Measurements from ENCODE around the gene MYOCD.

MYOCD gene

GRCh38 chr17:12640364-12640763 lies 25.3 kb upstream of the MYOCD start:
- in situ Hi-C loops (cut with HindIII; ENCODE audit: low pct_ligation_motif_present, low pct_unique_long_range_greater_than_20kb, low sequenced_read_pairs) = no loop called here

GRCh38 chr17:12641084-12641483 lies 24.6 kb upstream of the MYOCD start:
- no peak for DNase-seq
- in situ Hi-C loops (cut with HindIII; ENCODE audit: low pct_ligation_motif_present, low pct_unique_long_range_greater_than_20kb, low sequenced_read_pairs) = no loop called here

More at GRCh38 chr17:12640364-12640763, 25.3 kb upstream of the MYOCD start:
- DNase-seq = no peak

GRCh38 chr17:12642034-12642433 lies 23.7 kb upstream of the MYOCD start:
- no peak for DNase-seq
- in situ Hi-C loops (cut with HindIII; ENCODE audit: low pct_ligation_motif_present, low pct_unique_long_range_greater_than_20kb, low sequenced_read_pairs) = no loop called here

- in situ Hi-C loops (cut with HindIII; ENCODE audit: low pct_ligation_motif_present, low pct_unique_long_range_greater_than_20kb, low sequenced_read_pairs) = no loop called here
Measured at GRCh38 chr17:12643822-12644221, 21.9 kb upstream of the MYOCD start.

GRCh38 chr17:12644623-12645022 lies 21.1 kb upstream of the MYOCD start:
- DNase-seq = no peak
- in situ Hi-C loops (cut with HindIII; ENCODE audit: low pct_ligation_motif_present, low pct_unique_long_range_greater_than_20kb, low sequenced_read_pairs) = no loop called here

More at GRCh38 chr17:12643822-12644221, 21.9 kb upstream of the MYOCD start:
- DNase-seq = no peak

- DNase-seq = no peak
- in situ Hi-C loops (cut with HindIII; ENCODE audit: low pct_ligation_motif_present, low pct_unique_long_range_greater_than_20kb, low sequenced_read_pairs) = no loop called here
Measured at GRCh38 chr17:12646761-12647422, 18.8 kb upstream of the MYOCD start.

- peak; percentile 11 for DNase-seq
- in situ Hi-C loops (cut with HindIII; ENCODE audit: low pct_ligation_motif_present, low pct_unique_long_range_greater_than_20kb, low sequenced_read_pairs) = no loop called here
Measured at GRCh38 chr17:12648498-12648897, 17.2 kb upstream of the MYOCD start.

GRCh38 chr17:12655936-12656335 lies 9.8 kb upstream of the MYOCD start:
- in situ Hi-C loops (cut with HindIII; ENCODE audit: low pct_ligation_motif_present, low pct_unique_long_range_greater_than_20kb, low sequenced_read_pairs) = no loop called here
- no peak for DNase-seq

- DNase-seq = no peak
- in situ Hi-C loops (cut with HindIII; ENCODE audit: low pct_ligation_motif_present, low pct_unique_long_range_greater_than_20kb, low sequenced_read_pairs) = no loop called here
Measured at GRCh38 chr17:12656354-12656753, 9.3 kb upstream of the MYOCD start.

- in situ Hi-C loops (cut with HindIII; ENCODE audit: low pct_ligation_motif_present, low pct_unique_long_range_greater_than_20kb, low sequenced_read_pairs) = no loop called here
- DNase-seq = no peak
Measured at GRCh38 chr17:12659500-12659899, 6.2 kb upstream of the MYOCD start.

GRCh38 chr17:12664252-12664651 lies 1.4 kb upstream of the MYOCD start:
- in situ Hi-C loops (cut with HindIII; ENCODE audit: low pct_ligation_motif_present, low pct_unique_long_range_greater_than_20kb, low sequenced_read_pairs) = no loop called here
- DNase-seq = no peak

GRCh38 chr17:12664894-12665262 lies 812 bp upstream of the MYOCD start:
- in situ Hi-C loops (cut with HindIII; ENCODE audit: low pct_ligation_motif_present, low pct_unique_long_range_greater_than_20kb, low sequenced_read_pairs) = no loop called here
- no peak for DNase-seq

GRCh38 chr17:12666718-12667117 lies 1.0 kb downstream of the MYOCD start:
- in situ Hi-C loops (cut with HindIII; ENCODE audit: low pct_ligation_motif_present, low pct_unique_long_range_greater_than_20kb, low sequenced_read_pairs) = no loop called here
- DNase-seq = no peak

GRCh38 chr17:12667299-12667958 lies 1.7 kb downstream of the MYOCD start:
- in situ Hi-C loops (cut with HindIII; ENCODE audit: low pct_ligation_motif_present, low pct_unique_long_range_greater_than_20kb, low sequenced_read_pairs) = no loop called here
- peak; percentile 54 for DNase-seq

GRCh38 chr17:12671906-12672305 lies 6.2 kb downstream of the MYOCD start:
- in situ Hi-C loops (cut with HindIII; ENCODE audit: low pct_ligation_motif_present, low pct_unique_long_range_greater_than_20kb, low sequenced_read_pairs) = no loop called here
- no peak for DNase-seq

- in situ Hi-C loops (cut with HindIII; ENCODE audit: low pct_ligation_motif_present, low pct_unique_long_range_greater_than_20kb, low sequenced_read_pairs) = no loop called here
- DNase-seq = no peak
Measured at GRCh38 chr17:12672947-12673346, 7.3 kb downstream of the MYOCD start.

GRCh38 chr17:12673788-12674187 lies 8.1 kb downstream of the MYOCD start:
- no peak for DNase-seq
- in situ Hi-C loops (cut with HindIII; ENCODE audit: low pct_ligation_motif_present, low pct_unique_long_range_greater_than_20kb, low sequenced_read_pairs) = no loop called here

GRCh38 chr17:12680407-12680897 lies 14.8 kb downstream of the MYOCD start:
- in situ Hi-C loops (cut with HindIII; ENCODE audit: low pct_ligation_motif_present, low pct_unique_long_range_greater_than_20kb, low sequenced_read_pairs) = no loop called here

GRCh38 chr17:12680993-12681392 lies 15.3 kb downstream of the MYOCD start:
- in situ Hi-C loops (cut with HindIII; ENCODE audit: low pct_ligation_motif_present, low pct_unique_long_range_greater_than_20kb, low sequenced_read_pairs) = no loop called here
- no peak for DNase-seq

More at GRCh38 chr17:12680407-12680897, 14.8 kb downstream of the MYOCD start:
- DNase-seq = no peak

GRCh38 chr17:12683299-12683698 lies 17.6 kb downstream of the MYOCD start:
- no peak for DNase-seq
- in situ Hi-C loops (cut with HindIII; ENCODE audit: low pct_ligation_motif_present, low pct_unique_long_range_greater_than_20kb, low sequenced_read_pairs) = no loop called here

Data from ACHN (cell line).